Tibial nerve (tissue), 4 donors: Measurements from ENCODE around the gene RTN1. TPM values are rescaled to one million over a fixed set of nuclear protein-coding genes. Genes with fewer than 3 reads are reported as not detected.

Experiments used
- DNase-seq, 2 donors: peaks; one replicate each; pipeline ENCODE4 v3.0.0-alpha.2; 2019; ENCODE audit warnings: low spot score in 2 of 2
- H3K27ac ChIP-seq, 4 donors: fragments of 200-600 bp; sonication (generic) in 3 of 4; one replicate each; pipeline ENCODE4 v1.5.1; 2017 to 2019; ENCODE audit warnings: mild to moderate bottlenecking in 1 of 4
- H3K27me3 ChIP-seq, 2 donors: fragments of 200-600 bp; sonication (generic) in 1 of 2; one replicate each; pipeline versions ENCODE4 v1.5.1 to v1.6.0; 2017 to 2019
- H3K36me3 ChIP-seq, 3 donors: fragments of 200-600 bp; sonication (generic); one replicate each; pipeline ENCODE4 v1.5.1; 2018 to 2019
- H3K4me1 ChIP-seq, 4 donors: fragments of 200-600 bp; sonication (generic) in 3 of 4; one replicate each; pipeline ENCODE4 v1.5.1; 2017 to 2019
- H3K4me3 ChIP-seq, 4 donors: fragments of 200-600 bp; sonication (generic) in 3 of 4; one replicate each; pipeline ENCODE4 v1.5.1; 2017 to 2019; ENCODE audit warnings: mild to moderate bottlenecking in 1 of 4, moderate library complexity in 1 of 4
- H3K9me3 ChIP-seq, 4 donors: fragments of 200-600 bp; sonication (generic) in 3 of 4; one replicate each; pipeline ENCODE4 v1.5.1; 2017 to 2019
- EP300 ChIP-seq, 2 donors: sonication (generic); formaldehyde crosslinking; IDR thresholded peaks; one replicate each; pipeline ENCODE4 v1.6.1; 2017; ENCODE audit warnings: antibody characterized with exemption in 2 of 2, mild to moderate bottlenecking in 1 of 2
- POLR2A ChIP-seq, 2 donors: fragments of 450-650 bp; IDR thresholded peaks; one replicate each; pipeline ENCODE4 v1.6.1; 2017; ENCODE audit warnings: antibody characterized with exemption in 2 of 2, mild to moderate bottlenecking in 2 of 2, moderate library complexity in 2 of 2
- WGBS, 2 donors: methylation state at CpG; one replicate each; pipeline ENCODE4 v1.1.5; 2018; 5-methylcytosine and 5-hydroxymethylcytosine counted together
- total RNA-seq, 4 donors: library from RNA; depleted of rRNA; stranded (reverse); fragments of >200 nt; gene quantifications; one replicate each; pipeline ENCODE4 v1.1.0, GENCODE V29; 2016
- TF ChIP-seq, protein P1 (sequence below), 5 experiments: fragments of 200-600 bp in 3 of 5; fragments of 450-650 bp in 2 of 5; sonication (generic) in 3 of 5; IDR thresholded peaks; one replicate each; pipeline ENCODE4 v1.5.1; 2016 to 2019; ENCODE audit warnings: antibody characterized with exemption in 5 of 5, mild to moderate bottlenecking in 3 of 5, moderate library complexity in 2 of 5

Gene RTN1
- total RNA-seq, 4 donors from 2014 or later = 7.5 to 20.7 (median 14.6) TPM

DNA sequence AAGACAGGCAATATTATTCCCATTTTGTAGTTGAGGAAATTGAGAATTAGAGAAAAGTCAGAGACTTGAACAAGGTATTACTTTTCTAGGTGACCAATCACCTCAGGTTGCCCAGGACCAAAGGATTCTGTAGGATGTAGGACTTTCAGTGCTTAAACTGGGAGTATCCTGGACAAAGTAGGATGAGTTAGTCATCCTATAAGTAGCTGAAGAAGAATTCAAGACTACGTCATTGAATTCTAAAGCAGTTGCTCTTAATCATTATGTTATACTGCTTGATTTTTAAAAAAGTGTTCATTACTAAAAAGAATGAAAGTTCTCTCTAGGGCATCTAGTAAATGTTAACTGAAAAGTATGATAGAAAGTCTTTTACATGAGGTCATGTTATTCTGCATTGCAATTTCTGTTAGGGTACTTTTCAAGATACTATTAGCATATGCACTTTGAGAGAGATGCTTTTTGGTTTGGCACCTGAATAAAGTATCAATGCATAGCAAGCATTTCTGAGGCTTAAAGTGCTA lies 101.7 kb downstream of the RTN1 start:
- TF ChIP-seq, protein P1, sequence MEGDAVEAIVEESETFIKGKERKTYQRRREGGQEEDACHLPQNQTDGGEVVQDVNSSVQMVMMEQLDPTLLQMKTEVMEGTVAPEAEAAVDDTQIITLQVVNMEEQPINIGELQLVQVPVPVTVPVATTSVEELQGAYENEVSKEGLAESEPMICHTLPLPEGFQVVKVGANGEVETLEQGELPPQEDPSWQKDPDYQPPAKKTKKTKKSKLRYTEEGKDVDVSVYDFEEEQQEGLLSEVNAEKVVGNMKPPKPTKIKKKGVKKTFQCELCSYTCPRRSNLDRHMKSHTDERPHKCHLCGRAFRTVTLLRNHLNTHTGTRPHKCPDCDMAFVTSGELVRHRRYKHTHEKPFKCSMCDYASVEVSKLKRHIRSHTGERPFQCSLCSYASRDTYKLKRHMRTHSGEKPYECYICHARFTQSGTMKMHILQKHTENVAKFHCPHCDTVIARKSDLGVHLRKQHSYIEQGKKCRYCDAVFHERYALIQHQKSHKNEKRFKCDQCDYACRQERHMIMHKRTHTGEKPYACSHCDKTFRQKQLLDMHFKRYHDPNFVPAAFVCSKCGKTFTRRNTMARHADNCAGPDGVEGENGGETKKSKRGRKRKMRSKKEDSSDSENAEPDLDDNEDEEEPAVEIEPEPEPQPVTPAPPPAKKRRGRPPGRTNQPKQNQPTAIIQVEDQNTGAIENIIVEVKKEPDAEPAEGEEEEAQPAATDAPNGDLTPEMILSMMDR (IDR thresholded peaks at IDR 0.05) = no peak
- no peak for TF ChIP-seq EP300 (IDR thresholded peaks at IDR 0.05)
- TF ChIP-seq POLR2A (IDR thresholded peaks at IDR 0.05) = no peak
- Histone ChIP-seq H3K36me3 (no peaks in the 10 kb centered on the region), H3K27ac (no peak overlapping the region), H3K27me3 (no peaks in the 10 kb centered on the region), H3K4me3 (no peak overlapping the region), H3K9me3 (no peaks in the 10 kb centered on the region), H3K4me1 (no peaks in the 10 kb centered on the region)
- WGBS, 2 donors = 91 to 94% methylated on average over 1 of the region's 1 CpG
- DNase-seq = no peak

DNA sequence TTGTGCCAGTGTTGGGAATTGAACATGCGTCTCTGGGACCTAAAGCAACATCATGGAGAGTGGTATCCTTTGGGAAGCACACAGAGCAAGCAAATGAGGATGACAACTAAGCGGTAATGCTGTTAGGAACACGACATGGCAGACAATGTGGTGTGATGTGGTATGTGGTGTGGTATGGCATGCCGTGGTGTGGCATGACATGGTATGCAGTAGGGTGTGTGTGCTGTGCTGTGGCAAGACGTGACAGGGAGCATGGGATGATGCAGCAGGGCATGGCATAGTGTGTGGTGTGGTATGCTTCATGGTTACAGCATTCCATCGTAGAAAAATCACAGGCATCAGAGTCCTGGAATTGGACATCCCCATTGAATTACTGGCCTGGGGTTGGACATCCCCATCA lies 108.7 kb downstream of the RTN1 start:
- Histone ChIP-seq H3K36me3 (no peaks in the 10 kb centered on the region), H3K4me3 (no peak overlapping the region), H3K4me1 (no peaks in the 10 kb centered on the region), H3K27ac (no peak overlapping the region), H3K27me3 (no peaks in the 10 kb centered on the region), H3K9me3 (no peaks in the 10 kb centered on the region)
- no peak for DNase-seq
- no peak for TF ChIP-seq POLR2A (IDR thresholded peaks at IDR 0.05)
- TF ChIP-seq, protein P1 (IDR thresholded peaks at IDR 0.05) = no peak
- no peak for TF ChIP-seq EP300 (IDR thresholded peaks at IDR 0.05)
- WGBS, 2 donors = 90 to 91% methylated on average over 6 of the region's 6 CpGs

DNA sequence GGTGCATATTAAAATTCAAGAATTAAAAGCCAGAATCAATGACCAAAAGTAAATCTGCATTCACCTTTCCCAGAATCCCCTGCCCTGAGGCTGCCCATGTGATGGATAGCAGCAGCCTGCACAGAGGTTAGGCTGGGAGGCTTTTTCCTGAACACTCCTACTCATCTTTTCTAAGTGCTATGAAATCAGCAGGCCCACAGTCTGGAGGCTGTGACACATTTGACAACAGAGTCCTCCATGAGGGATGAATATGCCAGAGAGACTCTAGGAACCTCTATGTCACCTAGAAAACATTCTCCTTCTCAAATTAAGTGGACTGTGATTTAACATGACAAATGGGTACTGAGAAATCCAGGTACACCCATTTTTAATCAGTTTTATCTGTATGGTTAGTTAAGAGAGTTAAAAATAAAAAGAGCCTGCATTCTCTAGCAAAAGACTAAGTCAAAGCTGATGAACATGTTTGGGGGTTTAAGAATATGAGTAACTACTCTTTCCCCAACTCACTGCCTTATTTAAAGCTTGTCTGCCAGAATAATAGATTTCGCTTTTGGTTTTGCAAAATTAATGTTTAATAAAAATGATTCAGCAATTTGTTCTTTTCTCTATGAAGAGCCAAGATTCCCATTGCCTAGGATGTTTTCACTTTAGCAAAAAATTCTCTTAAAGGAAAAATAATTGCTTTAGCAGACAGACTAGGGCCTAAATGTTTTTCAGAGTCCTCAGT lies 115.0 kb downstream of the RTN1 start:
- Histone ChIP-seq H3K27ac (no peak overlapping the region), H3K9me3 (no peaks in the 10 kb centered on the region), H3K4me3 (no peak overlapping the region), H3K27me3 (no peaks in the 10 kb centered on the region), H3K4me1 (no peaks in the 10 kb centered on the region), H3K36me3 (no peaks in the 10 kb centered on the region)
- no peak for DNase-seq
- WGBS, 2 donors = 57 to 77% methylated on average over 1 of the region's 1 CpG
- no peak for TF ChIP-seq POLR2A (IDR thresholded peaks at IDR 0.05)

DNA sequence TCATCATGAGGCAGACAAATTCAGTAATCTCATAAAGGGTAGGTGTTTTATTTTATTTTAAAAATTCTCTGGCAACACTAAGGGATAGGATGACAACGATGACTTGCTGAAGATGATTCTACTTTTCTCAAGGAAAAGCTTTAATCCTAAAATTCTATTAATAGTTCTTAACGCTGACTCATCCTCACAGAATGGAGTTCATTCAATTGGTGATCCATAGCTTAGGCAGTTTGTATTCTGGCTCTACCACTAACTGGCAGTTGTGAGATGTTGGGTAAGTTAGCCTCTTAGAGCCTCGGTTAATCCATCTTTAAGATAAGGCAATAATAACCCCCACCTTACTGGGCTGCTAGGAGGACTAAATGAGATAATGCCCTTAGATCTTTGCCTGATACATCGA lies 116.3 kb downstream of the RTN1 start:
- no peak overlapping the region for H3K4me3 ChIP-seq
- no peak for DNase-seq
- no peaks in the 10 kb centered on the region for H3K27me3 ChIP-seq
- H3K4me1 ChIP-seq = no peaks in the 10 kb centered on the region
- no peaks in the 10 kb centered on the region for H3K36me3 ChIP-seq
- TF ChIP-seq EP300 (IDR thresholded peaks at IDR 0.05) = no peak
- no peak for TF ChIP-seq POLR2A (IDR thresholded peaks at IDR 0.05)
- TF ChIP-seq, protein P1 (IDR thresholded peaks at IDR 0.05) = no peak
- no peaks in the 10 kb centered on the region for H3K9me3 ChIP-seq
- no peak overlapping the region for H3K27ac ChIP-seq
- WGBS, 2 donors = 67 to 87% methylated on average over 4 of the region's 4 CpGs

DNA sequence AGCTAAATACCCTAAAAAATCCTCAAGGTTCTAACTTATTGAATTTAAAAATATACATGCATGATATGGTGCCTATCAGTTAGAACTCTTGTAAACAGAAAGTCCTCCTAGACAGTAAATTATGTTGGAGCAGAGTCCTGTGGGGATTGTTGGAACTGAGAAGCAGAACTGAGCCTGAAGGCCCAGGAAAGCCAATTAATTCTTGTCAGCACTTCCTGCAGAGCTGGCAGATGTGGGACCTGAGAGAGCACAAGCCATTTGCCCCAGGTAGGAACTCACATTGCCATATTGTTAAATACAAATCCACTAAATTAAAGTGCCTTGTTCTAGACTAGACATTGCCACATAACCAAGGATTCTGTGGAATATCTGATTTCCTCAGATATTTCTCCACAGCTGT lies 117.1 kb downstream of the RTN1 start:
- no peak for DNase-seq
- H3K4me1 ChIP-seq = no peaks in the 10 kb centered on the region
- H3K9me3 ChIP-seq = no peaks in the 10 kb centered on the region
- no peak overlapping the region for H3K4me3 ChIP-seq
- TF ChIP-seq POLR2A (IDR thresholded peaks at IDR 0.05) = no peak
- no peak for TF ChIP-seq EP300 (IDR thresholded peaks at IDR 0.05)
- TF ChIP-seq, protein P1 (IDR thresholded peaks at IDR 0.05) = no peak
- H3K36me3 ChIP-seq = no peaks in the 10 kb centered on the region
- H3K27me3 ChIP-seq = no peaks in the 10 kb centered on the region
- H3K27ac ChIP-seq = no peak overlapping the region
